Activated gamma-delta T cell treated with Interleukin-2 at 50 U/mL for 16 hours (primary cell): ENCODE data around the gene ADH1B.
"Not testable (repeated sequence)": the region's sequence is repeated elsewhere in the genome, so short reads cannot be mapped to it uniquely, and the experiment has no call there.

ENCODE experiments used
- DNase-seq: peaks from one replicate; pipeline ENCODE4 v3.0.0-alpha.2; 2020

The ADH1B gene

GRCh38 chr4:99321241-99322191 is at the start of gene ADH1B:
TSS of gene ADH1B (minus strand) at chr4:99321401. CDS start at chr4:99321331, 70 bp downstream.
- no peak for DNase-seq

DNA sequence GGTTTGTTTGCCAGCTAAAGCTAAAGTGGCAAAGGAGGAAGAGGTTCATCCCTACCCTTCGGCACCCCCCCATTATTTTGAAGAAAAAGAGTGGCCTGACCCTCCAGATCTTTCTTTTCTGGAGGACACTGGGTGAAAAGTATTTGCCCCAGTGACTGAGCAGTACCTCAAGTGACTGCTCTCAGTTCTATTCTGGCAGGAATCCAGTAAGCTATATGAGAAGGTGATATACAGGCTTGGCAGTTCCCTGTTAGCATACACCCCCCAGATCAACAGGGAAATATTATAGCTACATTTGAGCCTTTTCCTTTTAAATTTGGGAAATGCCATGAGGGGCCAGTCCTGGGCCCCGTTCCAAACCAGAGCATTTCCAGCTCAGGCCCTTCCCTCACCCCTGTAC is 46.6 kb upstream of the ADH1B start:
- not testable (repeated sequence) for DNase-seq

DNA sequence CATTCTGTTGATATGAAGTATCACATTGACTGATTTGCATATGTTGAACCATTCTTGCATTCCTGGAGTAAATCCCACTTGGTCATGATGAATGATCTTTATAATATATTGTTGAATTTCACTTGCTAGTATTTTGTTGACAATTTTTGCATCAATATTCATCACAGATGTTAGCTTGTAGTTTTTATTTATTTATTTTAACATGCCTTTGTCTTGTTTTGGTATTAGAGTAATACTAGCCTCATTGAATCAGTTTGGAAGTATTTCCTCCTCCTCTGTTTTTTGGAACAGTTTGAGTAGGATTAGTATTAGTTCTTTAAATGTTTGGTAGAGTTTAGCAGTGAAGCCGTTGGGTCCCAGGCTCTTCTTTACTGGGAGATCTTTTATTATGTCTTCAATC is 45.3 kb upstream of the ADH1B start:
- no peak for DNase-seq

DNA sequence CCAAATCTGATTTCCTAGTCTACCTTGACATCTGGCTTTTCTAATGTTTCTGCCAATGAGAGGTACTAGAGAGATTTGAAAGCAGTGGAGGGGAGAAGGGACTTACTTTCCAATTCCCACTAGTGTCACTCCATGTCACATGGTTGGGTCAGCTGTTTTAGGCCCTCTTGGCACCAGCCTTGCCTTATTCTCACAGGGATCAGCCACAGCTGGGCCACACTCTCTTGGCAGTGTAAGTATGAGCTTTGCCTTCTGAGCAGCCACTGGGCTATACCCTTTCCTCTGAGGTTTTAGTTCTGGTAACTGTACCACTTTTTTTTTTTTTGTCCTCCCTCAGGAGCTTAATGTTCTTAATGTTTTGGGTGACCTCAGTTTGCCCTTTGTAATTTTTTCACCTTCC is 41.6 kb upstream of the ADH1B start:
- no peak for DNase-seq

GRCh38 chr4:99361899-99362275 is 40.7 kb upstream of the ADH1B start:
- DNase-seq, result no peak

- DNase-seq, result no peak
Measured at GRCh38 chr4:99361268-99361898, 40.2 kb upstream of the ADH1B start.

DNA sequence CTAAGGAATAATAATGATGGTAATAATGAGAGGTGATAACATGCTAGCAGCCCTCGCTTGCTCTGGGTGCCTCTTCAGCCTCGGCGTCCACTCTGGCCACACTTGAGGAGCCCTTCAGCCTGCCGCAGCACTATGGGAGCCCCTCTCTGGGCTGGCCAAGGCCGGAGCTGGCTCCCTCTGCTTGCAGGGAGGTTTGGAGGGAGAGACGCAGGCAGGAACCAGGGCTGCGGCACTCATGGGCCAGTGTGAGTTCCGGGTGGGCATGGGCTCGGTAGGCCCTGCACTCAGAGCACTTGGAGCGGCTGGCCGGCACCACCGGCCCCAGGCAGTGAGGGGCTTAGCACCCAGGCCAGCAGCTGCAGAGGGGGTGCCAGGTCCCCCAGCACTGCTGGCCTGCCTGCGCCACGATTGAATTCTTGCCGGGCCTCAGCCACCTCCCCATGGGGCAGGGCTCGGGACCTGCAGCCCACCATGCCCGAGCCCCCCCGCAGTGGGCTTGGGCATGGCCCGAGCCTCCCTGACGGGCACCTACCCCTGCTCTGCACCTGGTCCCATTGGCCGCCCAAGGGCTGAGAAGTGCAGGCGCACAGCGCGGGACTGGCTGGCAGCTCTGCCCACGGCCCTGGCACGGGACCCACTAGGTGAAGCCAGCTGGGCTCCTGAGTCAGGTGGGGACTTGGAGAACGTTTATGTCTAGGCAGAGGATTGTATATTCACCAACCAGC is 38.4 kb upstream of the ADH1B start:
- DNase-seq, result no peak

- no peak for DNase-seq
Measured at GRCh38 chr4:99357948-99358347, 36.7 kb upstream of the ADH1B start.

GRCh38 chr4:99356992-99357391 is 35.8 kb upstream of the ADH1B start:
- DNase-seq, result no peak

DNA sequence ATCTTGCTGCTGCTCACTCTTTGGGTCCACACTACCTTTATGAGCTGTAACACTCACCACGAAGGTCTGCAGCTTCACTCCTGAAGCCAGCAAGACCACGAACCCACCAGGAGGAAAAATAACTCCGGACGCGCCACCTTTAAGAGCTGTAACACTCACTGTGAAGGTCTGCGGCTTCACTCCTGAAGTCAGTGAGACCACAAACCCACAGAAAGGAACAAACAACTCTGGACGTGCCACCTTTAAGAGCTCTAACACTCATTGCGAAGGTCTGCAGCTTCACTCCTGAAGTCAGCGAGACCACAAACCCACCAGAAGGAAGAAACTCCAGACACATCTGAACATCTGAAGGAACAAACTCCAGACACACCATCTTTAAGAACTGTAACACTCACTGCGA is 34.9 kb upstream of the ADH1B start:
- not testable (repeated sequence) for DNase-seq

GRCh38 chr4:99352602-99353537 is 31.7 kb upstream of the ADH1B start, which contains the start of gene ADH1C:
TSS of gene ADH1C (minus strand) at chr4:99352746. CDS start at chr4:99352675, 71 bp downstream.
- DNase-seq, result no peak

DNA sequence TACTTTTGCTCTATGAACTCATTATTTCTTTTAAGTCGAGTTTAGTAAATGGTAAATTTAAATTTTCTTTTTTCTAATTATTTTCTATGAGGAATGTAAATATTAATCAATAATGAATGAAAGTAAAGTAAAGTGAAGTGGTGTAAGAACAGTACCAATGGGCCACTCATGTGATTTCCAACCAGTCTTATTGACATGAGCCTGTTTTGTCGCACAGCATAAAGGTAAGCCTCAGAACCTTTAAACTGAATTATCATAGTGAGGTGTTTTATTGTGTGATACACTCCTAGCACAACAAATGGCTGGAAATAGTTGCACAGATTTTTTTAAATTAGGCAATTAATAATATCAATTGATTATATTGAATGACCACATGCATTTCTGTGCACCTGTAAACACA is 30.3 kb upstream of the ADH1B start:
- no peak for DNase-seq

GRCh38 chr4:99349338-99349737 is 28.1 kb upstream of the ADH1B start:
- DNase-seq, result no peak

- DNase-seq, result not testable (repeated sequence)
Measured at GRCh38 chr4:99342624-99343023, 21.4 kb upstream of the ADH1B start.

DNA sequence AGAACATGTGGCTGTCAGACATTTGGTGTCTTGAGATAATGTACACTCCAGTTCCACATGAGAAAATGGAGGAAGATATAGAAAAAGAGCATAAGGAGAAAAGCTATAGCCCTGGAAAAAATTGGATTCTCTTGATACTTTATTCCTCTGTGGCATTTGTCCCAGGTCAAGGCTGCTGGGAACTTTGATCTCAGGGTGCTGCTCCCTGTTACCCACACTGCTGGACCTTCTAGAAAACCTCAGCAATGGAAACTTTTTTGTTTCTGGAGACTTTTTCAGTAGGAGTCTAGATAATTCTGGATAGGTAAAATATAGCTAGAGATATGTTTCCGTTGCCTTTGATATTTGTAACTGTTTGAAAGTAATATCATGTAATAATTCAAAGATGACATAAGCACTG is 20.2 kb upstream of the ADH1B start:
- no peak for DNase-seq

GRCh38 chr4:99339172-99339571 is 18.0 kb upstream of the ADH1B start:
- no peak for DNase-seq

- no peak for DNase-seq
Measured at GRCh38 chr4:99336553-99336952, 15.4 kb upstream of the ADH1B start.

DNA sequence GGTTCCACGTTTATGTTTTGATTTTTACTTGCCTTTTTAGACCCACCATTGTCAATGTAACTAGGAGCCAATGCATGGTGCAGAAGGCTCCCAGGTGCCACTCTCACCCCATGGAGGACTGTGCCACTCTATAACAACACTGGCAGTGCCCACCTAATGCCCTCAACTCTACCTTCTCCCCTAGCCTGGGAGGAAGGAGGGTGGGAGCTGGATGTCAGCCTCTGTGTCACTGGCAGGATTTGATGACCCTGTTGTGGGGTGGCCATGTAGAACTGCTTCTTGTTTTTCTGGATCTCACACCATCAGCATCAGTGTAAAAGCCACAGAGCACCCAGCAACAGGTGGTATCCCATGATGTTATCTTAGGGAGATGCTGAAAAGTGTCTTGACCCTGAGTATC is 13.7 kb upstream of the ADH1B start:
- no peak for DNase-seq

GRCh38 chr4:99330648-99331047 is 9.4 kb upstream of the ADH1B start:
- DNase-seq, result no peak

DNA sequence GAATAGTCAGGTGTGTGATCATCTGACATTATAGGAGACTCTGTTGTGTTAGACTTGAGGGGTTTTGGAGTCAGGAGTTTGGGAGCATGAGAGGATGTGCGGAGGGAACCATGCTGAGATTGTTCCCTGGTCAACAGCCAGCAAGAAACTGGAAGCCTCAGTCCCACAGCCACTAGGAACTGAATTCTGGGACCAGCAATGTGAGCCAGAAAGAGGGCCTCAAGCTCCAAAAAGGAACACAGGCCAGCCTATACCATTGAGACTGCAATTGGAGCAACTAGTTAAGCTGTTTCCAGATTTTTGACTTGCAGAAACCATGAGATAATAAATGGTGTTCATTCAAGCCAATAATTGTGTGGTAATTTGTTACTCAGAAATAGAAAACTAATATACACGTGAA is 8.7 kb upstream of the ADH1B start:
- no peak for DNase-seq

GRCh38 chr4:99324979-99325378 is 3.8 kb upstream of the ADH1B start:
- no peak for DNase-seq

DNA sequence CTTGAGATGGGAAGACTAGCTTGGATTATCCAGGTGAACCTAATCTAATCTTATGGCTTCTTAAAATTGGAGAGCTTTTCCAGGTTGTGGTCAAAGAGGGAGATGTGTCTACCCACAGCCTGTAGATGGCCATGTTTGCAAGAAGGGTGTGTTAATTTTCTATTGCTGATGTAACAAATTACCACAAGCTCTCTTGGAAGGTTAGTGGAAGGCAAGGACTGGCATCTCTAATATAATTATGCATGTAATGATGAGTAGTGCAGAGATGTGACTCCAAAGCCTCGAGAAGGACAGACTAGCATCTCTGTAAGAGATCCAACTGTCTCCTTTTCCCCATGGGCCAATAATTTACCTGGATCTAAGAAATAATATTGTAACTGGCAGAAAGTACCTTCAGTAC is 3.2 kb upstream of the ADH1B start:
- DNase-seq, result no peak
